HG03045 (cell line): ENCODE results near the gene WWC2.

Source experiments
- ATAC-seq: cut with Tn5 transposase; IDR thresholded peaks from one replicate; pipeline ENCODE4 v1.9.1; 2021; ENCODE audit warnings: mild to moderate bottlenecking, moderate library complexity; ENCODE audit not compliant: unreplicated experiment

Gene WWC2

GRCh38 chr4:183098723-183099536 lies at the start of gene WWC2:
Gene WWC2 (plus strand): TSS chr4:183099257. CDS start chr4:183099492, 235 bp downstream.
- peak; percentile 67 for ATAC-seq

- ATAC-seq = no peak
Observed at GRCh38 chr4:183053681-183054080, 45.4 kb upstream of the WWC2 start.

DNA sequence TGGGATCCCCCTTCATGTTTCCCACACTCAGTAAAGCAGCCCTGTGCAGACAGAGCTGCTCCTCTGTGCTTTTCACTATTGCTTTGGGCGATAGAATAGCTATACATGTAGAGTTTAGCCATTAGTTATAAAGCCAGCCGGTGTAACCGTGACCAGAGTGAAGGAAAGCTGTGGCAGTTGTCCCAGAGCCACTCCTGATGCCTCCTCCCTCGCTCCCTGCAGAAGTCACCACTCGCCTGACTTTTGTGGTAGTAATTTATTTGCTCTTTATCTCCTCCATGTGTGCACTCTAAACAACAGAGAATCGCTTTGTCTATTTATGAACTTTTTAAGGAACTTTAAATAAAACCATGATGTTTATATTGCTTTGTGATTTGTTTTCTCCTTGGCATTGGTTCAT lies 41.8 kb upstream of the WWC2 start:
- ATAC-seq = no peak

GRCh38 chr4:183059797-183060196 lies 39.3 kb upstream of the WWC2 start:
- no peak for ATAC-seq

DNA sequence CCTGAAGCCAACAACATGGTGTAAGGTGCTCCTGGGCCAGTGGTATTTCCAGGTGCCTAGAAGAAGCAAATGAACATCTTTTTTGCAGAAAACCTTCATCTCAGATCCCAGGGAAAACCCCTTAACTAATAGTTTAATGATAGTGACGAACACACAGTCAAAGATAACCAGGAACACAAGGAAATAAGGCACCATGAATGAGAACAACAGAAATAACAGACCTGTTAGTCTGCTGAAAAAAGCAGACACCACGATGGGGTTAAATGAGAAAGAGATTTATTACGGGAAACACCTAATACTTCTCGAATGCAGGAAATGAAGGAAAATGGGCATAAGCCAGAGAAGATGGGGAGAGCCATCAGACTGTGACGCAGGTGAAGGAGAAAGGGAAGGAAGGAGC lies 30.6 kb upstream of the WWC2 start:
- no peak for ATAC-seq

DNA sequence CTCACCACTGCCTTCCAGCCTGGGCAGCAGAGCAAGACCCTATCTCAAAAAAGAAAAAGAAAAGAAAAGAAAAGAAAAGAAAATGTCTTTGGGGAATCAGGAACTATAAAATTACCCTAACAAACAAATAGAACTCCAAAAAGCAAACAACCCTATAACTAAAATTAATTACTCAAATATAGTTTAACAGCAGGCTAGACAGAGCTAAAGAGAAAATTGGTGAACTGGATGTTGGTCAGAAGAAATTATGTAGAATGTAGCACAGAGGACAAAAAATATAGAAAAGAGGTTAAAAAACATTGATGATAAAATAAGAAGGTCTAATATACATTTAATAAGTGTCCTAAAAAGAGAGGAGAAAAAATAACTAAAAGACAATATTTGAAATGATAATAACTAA lies 27.8 kb upstream of the WWC2 start:
- no peak for ATAC-seq

DNA sequence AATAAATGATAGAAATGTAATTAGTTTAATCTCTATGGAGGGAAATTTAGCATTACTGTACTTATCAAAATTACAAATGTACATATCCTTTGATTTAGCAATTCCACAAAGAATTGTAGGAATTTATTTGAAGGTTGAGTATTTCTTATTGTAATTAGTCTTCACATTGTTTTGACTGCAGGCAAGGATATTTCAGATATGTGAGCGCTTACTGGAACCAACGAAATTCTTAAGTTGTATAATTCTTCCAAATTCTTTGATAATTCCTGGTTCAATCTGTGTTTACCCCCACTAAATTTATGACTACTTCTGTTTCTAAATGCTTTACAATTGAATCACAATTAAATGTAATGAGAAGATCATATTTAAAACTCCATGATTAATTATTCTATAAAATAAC lies 26.9 kb upstream of the WWC2 start:
- ATAC-seq = no peak

GRCh38 chr4:183073838-183074145 lies 25.3 kb upstream of the WWC2 start:
- ATAC-seq = no peak

DNA sequence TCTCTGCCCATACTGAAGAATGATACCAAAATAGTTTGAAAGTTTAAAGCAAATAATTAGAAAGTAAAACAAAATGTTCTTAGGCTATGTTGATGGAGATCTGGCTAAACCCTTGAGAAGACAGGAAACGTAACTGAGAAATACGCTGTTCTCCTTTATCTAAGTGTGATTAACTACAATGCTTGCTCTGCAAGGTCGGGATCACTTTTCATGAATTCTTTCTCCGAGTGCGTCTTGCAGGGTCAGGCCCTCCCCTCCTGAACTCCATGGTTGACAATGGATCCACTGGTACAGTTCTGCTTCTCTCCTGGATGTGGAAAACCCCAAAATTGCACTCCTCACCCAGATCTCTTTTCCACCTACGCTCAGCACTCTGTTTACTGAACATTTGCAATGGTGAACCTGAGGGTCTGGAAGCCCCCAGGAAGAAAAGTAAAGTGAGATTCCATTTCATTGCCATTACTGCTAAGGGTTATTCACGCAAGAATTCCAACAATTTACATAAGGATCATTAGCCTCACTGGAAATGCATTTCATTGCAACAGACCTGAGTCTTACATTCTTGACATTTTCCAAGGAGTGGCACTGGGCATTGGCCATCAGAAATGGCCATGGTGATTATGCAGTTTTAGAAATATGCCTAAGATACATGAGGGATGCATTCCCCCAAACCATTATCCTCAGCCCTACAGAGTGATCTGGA lies 24.6 kb upstream of the WWC2 start:
- no peak for ATAC-seq

GRCh38 chr4:183078634-183079033 lies 20.4 kb upstream of the WWC2 start:
- ATAC-seq = no peak

DNA sequence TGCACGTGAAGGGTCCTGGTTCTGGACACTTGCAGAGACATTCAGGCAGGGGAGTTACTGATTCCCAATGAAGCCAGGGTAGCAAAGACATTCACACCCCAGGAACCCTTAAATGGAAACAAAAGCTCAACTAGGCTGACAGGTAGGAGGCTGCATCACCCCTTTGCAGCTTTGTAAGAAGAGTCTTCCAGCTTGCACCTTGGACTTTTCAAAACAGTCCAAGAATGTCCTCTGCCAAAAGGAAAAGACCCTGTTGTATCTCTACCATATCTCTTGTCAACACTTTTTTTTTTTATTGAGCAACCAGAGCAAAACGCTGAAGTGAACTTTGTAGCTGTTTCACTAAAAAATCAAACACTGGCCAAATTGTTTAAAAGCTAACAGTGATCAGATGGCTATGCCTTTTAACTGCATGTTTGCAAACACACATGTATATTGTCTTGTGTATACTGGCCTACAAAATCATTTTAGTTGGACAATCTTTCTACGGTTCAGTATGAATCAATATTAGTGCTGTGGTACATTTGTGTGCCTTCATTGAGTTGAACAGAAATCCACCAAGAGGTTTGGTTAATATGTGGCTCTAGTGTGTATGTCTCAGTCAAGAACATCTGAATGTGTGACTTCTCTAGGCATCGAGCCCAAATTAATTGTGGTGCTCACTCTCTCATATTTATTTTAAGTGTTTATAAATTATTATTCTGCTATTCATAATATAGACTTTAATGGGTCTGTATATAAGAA lies 18.5 kb upstream of the WWC2 start:
- ATAC-seq = no peak

DNA sequence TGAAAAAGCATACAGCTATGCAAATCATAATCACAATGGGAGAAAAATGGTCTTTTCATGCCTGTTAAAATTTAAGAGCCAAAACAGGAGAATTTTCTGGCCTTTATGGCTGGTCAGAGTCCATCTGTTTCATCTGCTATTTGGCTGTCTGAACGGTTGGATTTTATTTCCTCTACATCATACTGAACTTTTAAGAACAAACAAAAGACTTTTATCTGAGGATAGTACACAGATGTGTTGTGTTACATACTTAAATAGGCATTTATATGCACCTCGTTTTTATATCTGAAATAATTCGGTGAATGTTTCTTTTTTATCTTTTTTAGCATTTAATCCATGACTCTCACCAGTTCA lies 18.0 kb upstream of the WWC2 start:
- no peak for ATAC-seq

DNA sequence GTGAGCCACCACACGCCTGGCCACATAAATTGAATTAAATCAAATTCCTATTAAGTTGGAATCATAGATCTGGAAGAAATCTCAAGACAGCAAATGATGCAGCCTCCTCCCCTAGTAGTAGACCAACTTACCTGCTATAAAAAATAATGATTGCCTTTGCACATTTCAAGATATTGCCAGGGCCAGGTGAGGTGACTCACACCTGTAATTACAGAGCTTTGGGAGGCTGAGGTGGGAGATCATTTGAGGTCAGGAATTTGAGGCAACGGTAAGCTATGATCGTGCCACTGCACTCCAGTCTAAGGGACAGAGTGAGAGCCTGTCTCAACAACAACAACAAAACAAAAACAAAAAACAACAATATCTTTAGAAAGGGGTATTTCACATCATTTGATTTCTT lies 17.0 kb upstream of the WWC2 start:
- no peak for ATAC-seq

DNA sequence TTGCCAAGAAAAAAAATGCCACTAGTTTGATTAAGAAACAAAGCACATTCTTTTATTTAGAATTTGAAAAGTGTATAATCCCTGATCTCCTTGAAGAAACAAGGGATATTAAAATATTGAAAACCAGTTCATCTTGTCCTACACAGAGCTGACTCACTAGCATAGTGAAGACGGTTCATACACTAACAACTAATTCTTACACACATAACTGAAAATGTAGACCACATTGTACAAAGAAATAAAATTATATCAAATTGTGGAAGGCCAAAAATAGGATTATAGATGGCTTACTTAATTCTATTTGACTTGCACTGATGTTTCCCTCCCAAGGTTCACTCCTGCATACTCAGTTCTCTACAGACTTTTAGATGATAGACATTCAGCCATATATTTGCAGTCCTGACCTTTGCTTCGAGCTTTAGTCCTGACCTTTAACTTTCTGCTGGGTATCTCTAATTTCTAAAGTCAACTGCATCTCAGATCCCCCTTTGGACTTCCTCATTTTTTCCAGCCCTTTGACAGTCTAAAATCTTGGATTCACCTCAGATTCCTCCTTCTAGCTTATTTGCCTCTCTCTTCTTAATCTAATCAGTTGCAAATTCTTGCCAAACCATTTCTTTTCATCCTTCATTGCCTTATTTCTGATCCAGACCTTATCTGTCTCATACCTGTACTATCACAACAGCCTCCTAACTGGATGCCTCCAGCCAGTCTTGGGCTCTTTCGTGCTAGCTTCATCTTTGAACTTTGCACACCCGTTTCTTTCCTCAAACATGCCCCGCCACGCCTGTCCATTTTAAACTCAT lies 4.5 kb upstream of the WWC2 start:
- no peak for ATAC-seq

DNA sequence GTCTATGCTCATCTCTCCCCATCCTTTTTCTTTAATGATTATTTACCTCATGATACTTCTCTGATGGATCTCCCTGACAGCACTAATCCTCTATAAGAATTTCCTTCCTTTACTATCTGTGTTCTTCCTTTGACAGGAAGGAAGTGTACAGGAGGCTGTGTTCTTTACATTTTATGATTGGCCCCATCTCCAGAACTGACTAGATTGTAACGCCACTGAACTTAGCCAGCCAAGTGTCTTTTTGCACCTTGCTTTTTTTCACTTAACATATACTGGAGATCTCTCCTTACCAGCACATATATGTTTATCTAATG lies 3.9 kb upstream of the WWC2 start:
- ATAC-seq = no peak

DNA sequence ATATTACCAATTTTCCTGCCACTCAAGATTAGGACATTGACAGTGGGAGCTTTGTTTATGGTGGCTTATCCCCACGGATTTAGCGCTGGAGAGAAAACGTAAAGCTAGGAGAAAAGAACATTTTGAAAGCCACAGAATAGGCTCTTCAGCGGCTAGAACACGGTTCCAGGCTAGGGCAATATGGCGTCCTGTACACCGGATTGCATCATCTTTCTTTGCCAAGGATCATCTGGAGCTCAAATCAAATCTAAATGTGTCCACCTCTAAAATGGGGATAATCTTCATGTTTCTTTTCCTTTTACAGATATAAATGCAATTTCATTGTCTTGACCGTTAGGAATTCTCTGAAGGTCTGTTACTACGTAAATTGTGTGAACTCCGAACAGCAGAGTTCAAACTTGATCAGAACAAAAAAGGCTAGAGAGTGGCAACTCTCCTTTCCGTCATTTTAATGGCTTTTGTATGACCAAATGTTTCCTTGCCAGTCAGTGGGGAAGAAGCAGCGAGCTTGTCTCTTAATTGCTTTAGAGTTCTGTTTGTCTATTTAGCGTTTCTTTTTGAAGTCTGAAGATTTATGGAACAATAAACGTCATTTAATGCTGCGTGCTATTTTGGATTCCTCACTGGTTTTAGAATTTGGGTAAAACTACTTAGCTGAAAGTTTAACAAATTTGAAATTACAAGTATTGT lies 2.6 kb upstream of the WWC2 start:
- no peak for ATAC-seq

GRCh38 chr4:183097231-183098018 lies 1.6 kb upstream of the WWC2 start:
- ATAC-seq = no peak

- ATAC-seq = peak; percentile 12
Observed at GRCh38 chr4:183098019-183098722, 886 bp upstream of the WWC2 start.

GRCh38 chr4:183099537-183100297 lies 660 bp downstream of the WWC2 start:
- ATAC-seq = no peak
